ENCODE data around the gene PLA2G4D. TPM values are rescaled to one million over a fixed set of nuclear protein-coding genes. Genes with fewer than 3 reads are reported as not detected.

Gene PLA2G4D
- polyA plus RNA-seq, 2 of the 4 experiments (the other 2 are of a cell fraction) = not detected

- no peak overlapping the region for H3K4me2 ChIP-seq
- CTCF ChIA-PET = interaction anchor here (0.9 to 7.8 kb wide), 2 partner anchors 25 to 69 kb away, joined by 3 to 82 read pairs; no protein-coding TSS in a partner anchor
- H3K4me1 ChIP-seq = peaks cover 10% of the 10 kb centered on the region; the same call in 2 of the 3 replicates
- TF ChIP-seq RFX5 (IDR thresholded peaks at IDR 0.05) (no peak), ZNF302 (CRISPR knock-in tag; IDR thresholded peaks at IDR 0.05) (no peak), FOSB (CRISPR knock-in tag; IDR thresholded peaks at IDR 0.05) (no peak), BHLHE40 (IDR thresholded peaks at IDR 0.05; ENCODE audit: low read depth, low read length) (no peak), CBX8 (IDR thresholded peaks at IDR 0.05) (no peak), KDM1A (IDR thresholded peaks at IDR 0.05; ENCODE audit: low read depth) (no peak), TP53 (CRISPR knock-in tag; IDR thresholded peaks at IDR 0.05) (no peak), JUNB (IDR thresholded peaks at IDR 0.05) (no peak), MYC (IDR thresholded peaks at IDR 0.05; ENCODE audit: borderline replicate concordance, low read length) (no peak), RCOR1 (IDR thresholded peaks at IDR 0.05; ENCODE audit: low read depth, low read length) (no peak), NFE2L2 (conservative IDR thresholded peaks at IDR 0.05; ENCODE audit: low read length) (no peak), CEBPB (IDR thresholded peaks at IDR 0.05) (no peak), RAD21 (conservative IDR thresholded peaks at IDR 0.05 in 1 of 2, IDR thresholded peaks at IDR 0.05 in 1 of 2) (no peak), MAX (IDR thresholded peaks at IDR 0.05) (no peak)
- TF ChIP-seq, protein P1, sequence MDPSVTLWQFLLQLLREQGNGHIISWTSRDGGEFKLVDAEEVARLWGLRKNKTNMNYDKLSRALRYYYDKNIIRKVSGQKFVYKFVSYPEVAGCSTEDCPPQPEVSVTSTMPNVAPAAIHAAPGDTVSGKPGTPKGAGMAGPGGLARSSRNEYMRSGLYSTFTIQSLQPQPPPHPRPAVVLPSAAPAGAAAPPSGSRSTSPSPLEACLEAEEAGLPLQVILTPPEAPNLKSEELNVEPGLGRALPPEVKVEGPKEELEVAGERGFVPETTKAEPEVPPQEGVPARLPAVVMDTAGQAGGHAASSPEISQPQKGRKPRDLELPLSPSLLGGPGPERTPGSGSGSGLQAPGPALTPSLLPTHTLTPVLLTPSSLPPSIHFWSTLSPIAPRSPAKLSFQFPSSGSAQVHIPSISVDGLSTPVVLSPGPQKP (IDR thresholded peaks at IDR 0.05; ENCODE audit: low read depth, low read length) = no peak
- DNase-seq (ENCODE audit: low read depth in 1 of 2, low spot score in 1 of 2) = no peak
- no peak for ATAC-seq
- no peak for FAIRE-seq
- POLR2A ChIA-PET = no interaction called here
- no peaks in the 10 kb centered on the region for H3K9me3 ChIP-seq
- no peak overlapping the region for H3K27ac ChIP-seq
- H3K4me3 ChIP-seq = no peak overlapping the region
- WGBS (ENCODE audit: missing lambda C conversion rate) = 52% methylated on average over 3 of the region's 3 CpGs
These were observed 35.6 kb downstream of the PLA2G4D start for GRCh38 chr15:42058791-42059190.

GRCh38 chr15:42057799-42058646 lies 36.3 kb downstream of the PLA2G4D start:
- FAIRE-seq = no peak
- Histone ChIP-seq H3K27ac (peak overlapping the region; percentile 63 to 85), H3K9me3 (no peaks in the 10 kb centered on the region), H3K4me1 (peaks cover 10% of the 10 kb centered on the region; the same call in 2 of the 3 replicates), H3K4me2 (peak overlapping the region; percentile 63), H3K4me3 (peak overlapping the region; percentile 39; the same call in 1 of the 3 replicates)
- TF ChIP-seq POLR2AphosphoS2 (conservative IDR thresholded peaks at IDR 0.05; ENCODE audit: low read length) (no peak), JUN (IDR thresholded peaks at IDR 0.05) (no peak), ZSCAN20 (CRISPR knock-in tag; IDR thresholded peaks at IDR 0.05) (no peak), NR3C1 (IDR thresholded peaks at IDR 0.05) (no peak), CTCF (IDR thresholded peaks at IDR 0.05) (no peak), NPAS2 (CRISPR knock-in tag; IDR thresholded peaks at IDR 0.05; ENCODE audit: borderline replicate concordance) (no peak), CHD2 (IDR thresholded peaks at IDR 0.05; ENCODE audit: low read length, partially characterized antibody) (no peak), EHMT2 (IDR thresholded peaks at IDR 0.05; ENCODE audit: low read depth) (no peak), RARB (CRISPR knock-in tag; IDR thresholded peaks at IDR 0.05) (no peak), JUNB (IDR thresholded peaks at IDR 0.05) (no peak), PHF8 (IDR thresholded peaks at IDR 0.05; ENCODE audit: borderline replicate concordance, low read depth) (no peak)
- TF ChIP-seq, protein P2, sequence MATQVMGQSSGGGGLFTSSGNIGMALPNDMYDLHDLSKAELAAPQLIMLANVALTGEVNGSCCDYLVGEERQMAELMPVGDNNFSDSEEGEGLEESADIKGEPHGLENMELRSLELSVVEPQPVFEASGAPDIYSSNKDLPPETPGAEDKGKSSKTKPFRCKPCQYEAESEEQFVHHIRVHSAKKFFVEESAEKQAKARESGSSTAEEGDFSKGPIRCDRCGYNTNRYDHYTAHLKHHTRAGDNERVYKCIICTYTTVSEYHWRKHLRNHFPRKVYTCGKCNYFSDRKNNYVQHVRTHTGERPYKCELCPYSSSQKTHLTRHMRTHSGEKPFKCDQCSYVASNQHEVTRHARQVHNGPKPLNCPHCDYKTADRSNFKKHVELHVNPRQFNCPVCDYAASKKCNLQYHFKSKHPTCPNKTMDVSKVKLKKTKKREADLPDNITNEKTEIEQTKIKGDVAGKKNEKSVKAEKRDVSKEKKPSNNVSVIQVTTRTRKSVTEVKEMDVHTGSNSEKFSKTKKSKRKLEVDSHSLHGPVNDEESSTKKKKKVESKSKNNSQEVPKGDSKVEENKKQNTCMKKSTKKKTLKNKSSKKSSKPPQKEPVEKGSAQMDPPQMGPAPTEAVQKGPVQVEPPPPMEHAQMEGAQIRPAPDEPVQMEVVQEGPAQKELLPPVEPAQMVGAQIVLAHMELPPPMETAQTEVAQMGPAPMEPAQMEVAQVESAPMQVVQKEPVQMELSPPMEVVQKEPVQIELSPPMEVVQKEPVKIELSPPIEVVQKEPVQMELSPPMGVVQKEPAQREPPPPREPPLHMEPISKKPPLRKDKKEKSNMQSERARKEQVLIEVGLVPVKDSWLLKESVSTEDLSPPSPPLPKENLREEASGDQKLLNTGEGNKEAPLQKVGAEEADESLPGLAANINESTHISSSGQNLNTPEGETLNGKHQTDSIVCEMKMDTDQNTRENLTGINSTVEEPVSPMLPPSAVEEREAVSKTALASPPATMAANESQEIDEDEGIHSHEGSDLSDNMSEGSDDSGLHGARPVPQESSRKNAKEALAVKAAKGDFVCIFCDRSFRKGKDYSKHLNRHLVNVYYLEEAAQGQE (IDR thresholded peaks at IDR 0.05) = no peak
- POLR2A ChIA-PET = interaction anchor here (1.1 kb wide), 1 partner anchor 68 kb away, joined by 4 read pairs; no protein-coding TSS in a partner anchor
- WGBS (ENCODE audit: missing lambda C conversion rate) = 52% methylated on average over 6 of the region's 6 CpGs
- CTCF ChIA-PET = interaction anchor here (0.7 to 7.8 kb wide), 21 partner anchors 8 to 387 kb away, joined by 3 to 96 read pairs (median 4); partner anchors contain the start of gene EHD4
- ATAC-seq = peak in 1 of 2 experiments; percentile 12; a peak in 2 of 6 replicates
- no peak for DNase-seq (ENCODE audit: low read depth in 1 of 2, low spot score in 1 of 2)

All from A549 (cell line).